ENCODE results near the gene FBXL16. TPM values are rescaled to one million over a fixed set of nuclear protein-coding genes. Genes with fewer than 3 reads are reported as not detected.

The FBXL16 gene
- total RNA-seq, 1 donor, result under 0.01 TPM

GRCh38 chr16:685967-686366, 19.6 kb downstream of the FBXL16 start:
- peak; percentile 47 for TF ChIP-seq CTCF (IDR thresholded peaks at IDR 0.05; ENCODE audit: insufficient read depth, low read length)
- H3K4me3 ChIP-seq (ENCODE audit: low read depth, low read length), result no peak overlapping the region
- peak; percentile 25 for DNase-seq (ENCODE audit: low read depth)

GRCh38 chr16:684961-685696, 20.5 kb downstream of the FBXL16 start:
- peak overlapping the region; percentile 9 for H3K4me3 ChIP-seq (ENCODE audit: low read depth, low read length)
- TF ChIP-seq CTCF (IDR thresholded peaks at IDR 0.05; ENCODE audit: insufficient read depth, low read length), result no peak

GRCh38 chr16:684071-684794, 21.4 kb downstream of the FBXL16 start, which contains the start of gene JMJD8:
Gene JMJD8 (minus strand): TSS chr16:684334. CDS start chr16:684319, 15 bp downstream.
- TF ChIP-seq CTCF (IDR thresholded peaks at IDR 0.05; ENCODE audit: insufficient read depth, low read length), result no peak
- peak; percentile 92 for DNase-seq (ENCODE audit: low read depth)
- peak within 1 kb of the TSS; percentile 73 for H3K4me3 ChIP-seq (ENCODE audit: low read depth, low read length)

More at GRCh38 chr16:684961-685696, 20.5 kb downstream of the FBXL16 start:
- DNase-seq (ENCODE audit: low read depth), result no peak

GRCh38 chr16:683396-684070, 22.1 kb downstream of the FBXL16 start:
- H3K4me3 ChIP-seq (ENCODE audit: low read depth, low read length), result peak overlapping the region; percentile 73
- no peak for DNase-seq (ENCODE audit: low read depth)
- no peak for TF ChIP-seq CTCF (IDR thresholded peaks at IDR 0.05; ENCODE audit: insufficient read depth, low read length)

GRCh38 chr16:682493-683395, 22.9 kb downstream of the FBXL16 start:
- TF ChIP-seq CTCF (IDR thresholded peaks at IDR 0.05; ENCODE audit: insufficient read depth, low read length), result no peak
- H3K4me3 ChIP-seq (ENCODE audit: low read depth, low read length), result peak overlapping the region; percentile 73
- DNase-seq (ENCODE audit: low read depth), result no peak

All from fibroblast of the aortic adventitia (primary cell).